ENCODE measurements around the gene ENDOU. TPM values are rescaled to one million over a fixed set of nuclear protein-coding genes. Genes with fewer than 3 reads are reported as not detected.

ENDOU gene
- total RNA-seq, 1 experiment from 2014 or later = not detected

GRCh38 chr12:47686645-47687240, 38.5 kb downstream of the ENDOU start:
- 0 out of 2 replicates have a peak, but pooled peaks cover 4% of the 10 kb centered on the region for H3K4me1 Mint-ChIP-seq
- H3K27ac Mint-ChIP-seq = no peak overlapping the region
- no peaks in the 10 kb centered on the region for H3K9me3 Mint-ChIP-seq
- peaks cover 9% of the 10 kb centered on the region for H3K36me3 Mint-ChIP-seq
- ChIA-PET CTCF (interaction anchor here (1.0 to 1.6 kb wide), 5 partner anchors 34 to 143 kb away, joined by 3 to 17 read pairs (median 5); no protein-coding TSS in a partner anchor), POLR2A (no interaction called here)
- DNase-seq (ENCODE audit: low spot score) = no peak
- H3K4me3 Mint-ChIP-seq = no peak overlapping the region
- ATAC-seq = no peak
- TF ChIP-seq CTCF (IDR thresholded peaks at IDR 0.05) (0 out of 2 replicates have a peak, but pooled peaks have one; percentile 22), AFF4 (CRISPR knock-in tag; IDR thresholded peaks at IDR 0.05; ENCODE audit: borderline replicate concordance) (no peak)
- H3K27me3 Mint-ChIP-seq (ENCODE audit: low read depth) = no peaks in the 10 kb centered on the region

- no peak for TF ChIP-seq ZNF263 (CRISPR knock-in tag; IDR thresholded peaks at IDR 0.05; ENCODE audit: low read depth)
- no peak for TF ChIP-seq ZNF671 (CRISPR knock-in tag; IDR thresholded peaks at IDR 0.05)
- no peak for TF ChIP-seq ZNF121 (CRISPR knock-in tag; IDR thresholded peaks at IDR 0.05)
- TF ChIP-seq CDX4 (CRISPR knock-in tag; IDR thresholded peaks at IDR 0.05; ENCODE audit: borderline replicate concordance) = no peak
- no peak for TF ChIP-seq FOXP1 (CRISPR knock-in tag; IDR thresholded peaks at IDR 0.05; ENCODE audit: borderline replicate concordance)
- TF ChIP-seq MYBL2 (CRISPR knock-in tag; IDR thresholded peaks at IDR 0.05) = no peak
- TF ChIP-seq ZNF317 (CRISPR knock-in tag; IDR thresholded peaks at IDR 0.05; ENCODE audit: borderline replicate concordance, low read depth) = no peak
- TF ChIP-seq OVOL2 (CRISPR knock-in tag; IDR thresholded peaks at IDR 0.05; ENCODE audit: borderline replicate concordance) = no peak
- no peak for TF ChIP-seq ZNF219 (CRISPR knock-in tag; IDR thresholded peaks at IDR 0.05; ENCODE audit: borderline replicate concordance)
- TF ChIP-seq MXD4 (CRISPR knock-in tag; IDR thresholded peaks at IDR 0.05; ENCODE audit: borderline replicate concordance) = no peak
- TF ChIP-seq SP1 (CRISPR knock-in tag; conservative IDR thresholded peaks at IDR 0.05) = no peak
- no peak overlapping the region for H3K27ac Mint-ChIP-seq
- no peaks in the 10 kb centered on the region for H3K27me3 Mint-ChIP-seq (ENCODE audit: low read depth)
- ChIA-PET CTCF (interaction anchor here (1.7 kb wide), 1 partner anchor 28 kb away, joined by 3 read pairs; no protein-coding TSS in a partner anchor), POLR2A (no interaction called here)
- DNase-seq (ENCODE audit: low spot score) = no peak
- peaks cover 4% of the 10 kb centered on the region; the same call in 1 of the 2 replicates for H3K4me1 Mint-ChIP-seq
- peaks cover 46% of the 10 kb centered on the region for H3K36me3 Mint-ChIP-seq
- ATAC-seq = no peak
- no peaks in the 10 kb centered on the region for H3K9me3 Mint-ChIP-seq
- no peak overlapping the region for H3K4me3 Mint-ChIP-seq
Measured at GRCh38 chr12:47679785-47680184, 45.5 kb downstream of the ENDOU start.

GRCh38 chr12:47672068-47672467, 53.2 kb downstream of the ENDOU start:
- Mint-ChIP-seq H3K27me3 (ENCODE audit: low read depth) (no peaks in the 10 kb centered on the region), H3K9me3 (peaks cover 5% of the 10 kb centered on the region; the same call in 1 of the 2 replicates), H3K27ac (0 out of 2 replicates have a peak overlapping the region, but pooled peaks have one; percentile 14), H3K36me3 (peaks cover 42% of the 10 kb centered on the region), H3K4me1 (peaks cover 8% of the 10 kb centered on the region; the same call in 1 of the 2 replicates), H3K4me3 (no peak overlapping the region)
- ATAC-seq (no peak), DNase-seq (ENCODE audit: low spot score) (no peak)
- ChIA-PET POLR2A (no interaction called here), CTCF (no interaction called here)
- TF ChIP-seq GRHL2 (CRISPR knock-in tag; IDR thresholded peaks at IDR 0.05; ENCODE audit: insufficient replicate concordance, severe bottlenecking) (no peak), SOX15 (CRISPR knock-in tag; IDR thresholded peaks at IDR 0.05) (no peak), ELF4 (CRISPR knock-in tag; IDR thresholded peaks at IDR 0.05; ENCODE audit: low read depth) (no peak), ATF6 (CRISPR knock-in tag; IDR thresholded peaks at IDR 0.05) (no peak), JAZF1 (CRISPR knock-in tag; IDR thresholded peaks at IDR 0.05) (no peak), ZSCAN18 (CRISPR knock-in tag; IDR thresholded peaks at IDR 0.05) (no peak), MAX (CRISPR knock-in tag; IDR thresholded peaks at IDR 0.05) (no peak), ZBTB21 (CRISPR knock-in tag; IDR thresholded peaks at IDR 0.05; ENCODE audit: borderline replicate concordance) (no peak), OVOL2 (CRISPR knock-in tag; IDR thresholded peaks at IDR 0.05; ENCODE audit: borderline replicate concordance) (no peak), TP53 (CRISPR knock-in tag; IDR thresholded peaks at IDR 0.05) (no peak), ZNF219 (CRISPR knock-in tag; IDR thresholded peaks at IDR 0.05; ENCODE audit: borderline replicate concordance) (no peak)
